ENCODE results near the gene CEP164. TPM values are rescaled to one million over a fixed set of nuclear protein-coding genes. Genes with fewer than 3 reads are reported as not detected.

CEP164 gene
- total and polyA plus RNA-seq, 2 experiments from 2014 or later: 13.9 to 23.8 TPM

- Mint-ChIP-seq H3K27ac (peak overlapping the region; percentile 43; the same call in 1 of the 2 replicates), H3K9me3 (no peaks in the 10 kb centered on the region), H3K27me3 (ENCODE audit: insufficient read depth, low read depth, poor library complexity) (peaks cover 25% of the 10 kb centered on the region), H3K4me1 (peaks cover 37% of the 10 kb centered on the region), H3K36me3 (ENCODE audit: low read depth) (no peaks in the 10 kb centered on the region), H3K4me3 (peak overlapping the region; percentile 13; the same call in 1 of the 3 replicates)
- TF ChIP-seq ZNF462 (CRISPR knock-in tag; IDR thresholded peaks at IDR 0.05) (no peak), JUNB (IDR thresholded peaks at IDR 0.05; ENCODE audit: unreplicated experiment) (no peak), NANOG (IDR thresholded peaks at IDR 0.05; ENCODE audit: borderline replicate concordance) (no peak), ETS1 (IDR thresholded peaks at IDR 0.05) (no peak), CREB1 (CRISPR knock-in tag; IDR thresholded peaks at IDR 0.05; ENCODE audit: low read depth) (no peak), ZNF114 (CRISPR knock-in tag; IDR thresholded peaks at IDR 0.05) (no peak), STAT1 (IDR thresholded peaks at IDR 0.05; ENCODE audit: unreplicated experiment) (no peak), EZH2phosphoT487 (IDR thresholded peaks at IDR 0.05; ENCODE audit: unreplicated experiment) (no peak), REST (IDR thresholded peaks at IDR 0.05; ENCODE audit: unreplicated experiment) (no peak), CTCF (conservative IDR thresholded peaks at IDR 0.05; ENCODE audit: low read depth in 2 of 2) (no peak), EZH2 (IDR thresholded peaks at IDR 0.05; ENCODE audit: low read depth, unreplicated experiment) (no peak), POLR2AphosphoS5 (IDR thresholded peaks at IDR 0.05; ENCODE audit: low read depth) (no peak), ZNF331 (CRISPR knock-in tag; IDR thresholded peaks at IDR 0.05; ENCODE audit: low read depth) (no peak)
- DNase-seq (ENCODE audit: low spot score) (no peak), ATAC-seq (peak; percentile 26)
- Histone ChIP-seq H3K36me3 (ENCODE audit: insufficient read depth) (no peaks in the 10 kb centered on the region), H3K4me1 (ENCODE audit: insufficient read depth) (peaks cover 33% of the 10 kb centered on the region), H3K4me3 (no peak overlapping the region), H3F3A (replicated peaks; ENCODE audit: low read depth) (no peaks in the 10 kb centered on the region), H3K4me2 (peak overlapping the region; percentile 60; the same call in 1 of the 2 replicates), H3K27ac (ENCODE audit: low read depth) (no peak overlapping the region), H3K9me2 (ENCODE audit: insufficient read depth) (no peaks in the 10 kb centered on the region), H4K20me1 (replicated peaks; ENCODE audit: insufficient read depth) (no peaks in the 10 kb centered on the region; the same call in 1 of the 2 replicates), H2AFZ (peak overlapping the region; percentile 47; the same call in 1 of the 2 replicates), H3K79me2 (replicated peaks; ENCODE audit: insufficient read depth) (no peaks in the 10 kb centered on the region), H3K27me3 (ENCODE audit: insufficient read depth) (no peaks in the 10 kb centered on the region)
Measured at GRCh38 chr11:117299351-117300282, 28.0 kb upstream of the CEP164 start.
